ENCODE measurements around the gene SUSD4.

The SUSD4 gene

DNA sequence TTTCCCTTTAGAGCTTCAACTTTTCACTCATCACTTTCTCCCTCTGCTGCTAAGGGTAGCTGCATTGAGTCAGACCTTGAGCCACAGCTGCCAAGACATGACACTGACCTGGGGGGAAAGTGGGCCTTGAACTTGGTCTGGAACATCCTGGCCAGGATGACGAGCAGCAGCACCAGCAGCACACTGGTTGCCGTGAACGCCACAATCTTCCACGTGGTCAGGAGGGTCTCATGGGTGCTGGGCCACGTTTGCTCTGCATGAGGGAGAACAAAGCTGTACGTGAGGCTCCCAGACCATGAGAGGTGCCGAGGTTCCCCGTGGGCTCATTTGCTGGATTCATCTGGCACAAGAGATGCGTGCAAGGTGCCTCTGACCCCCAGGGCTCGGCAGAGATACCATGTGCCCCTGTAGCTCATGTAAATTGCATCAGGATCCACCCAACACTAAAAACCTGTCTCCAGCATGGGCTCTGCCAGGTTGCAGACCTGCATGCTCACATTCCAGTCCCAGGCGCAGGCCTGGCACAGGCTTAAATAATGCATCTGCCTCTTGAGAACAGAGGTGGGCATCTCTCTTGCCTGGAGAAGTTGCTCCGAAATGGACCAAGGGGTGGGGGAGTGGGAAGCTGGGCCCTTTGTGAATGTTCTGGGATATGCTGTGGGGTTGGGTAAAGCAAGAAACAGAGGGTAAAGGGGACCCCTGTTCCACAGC lies 136.3 kb downstream of the SUSD4 start:
- no peak for DNase-seq

DNA sequence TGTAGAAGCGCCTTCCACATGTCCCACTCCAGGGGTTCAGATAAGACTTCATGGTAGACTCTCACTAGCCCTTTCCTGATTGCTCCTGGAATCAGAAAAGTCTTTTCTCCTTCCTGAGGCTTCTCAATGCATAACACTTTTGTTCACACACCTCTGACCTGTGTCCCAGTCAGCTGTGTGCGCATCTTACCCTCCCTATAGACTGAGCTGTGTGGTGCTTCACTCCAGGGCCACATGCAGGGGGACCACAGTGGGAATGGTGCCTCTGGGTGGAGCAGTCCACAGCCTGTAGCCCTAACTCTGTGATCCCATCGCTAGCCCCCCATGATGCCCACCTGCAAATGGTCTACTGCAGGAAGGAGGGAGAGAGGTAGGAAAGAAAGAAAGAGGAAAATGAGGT lies 136.9 kb downstream of the SUSD4 start:
- DNase-seq: no peak

DNA sequence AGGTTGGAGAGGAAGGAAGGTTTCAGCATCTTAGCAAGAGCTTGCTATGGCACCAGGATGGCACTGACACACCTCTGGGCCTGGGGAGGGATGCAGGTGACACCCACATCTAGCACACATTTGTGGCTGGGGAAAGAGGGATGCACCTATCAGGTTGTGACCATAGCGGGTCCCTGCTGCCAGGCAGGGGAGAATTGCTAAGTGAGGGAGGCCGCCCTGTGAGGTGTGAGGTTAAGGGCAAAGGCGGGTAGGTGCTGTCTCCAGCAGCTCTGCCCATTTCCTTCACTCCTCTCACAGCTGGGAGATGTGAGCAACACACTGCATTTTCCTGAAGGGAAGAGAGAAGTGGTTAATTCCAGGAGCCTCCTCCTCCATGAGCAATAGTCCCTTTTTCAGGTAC lies 137.7 kb downstream of the SUSD4 start:
- no peak for DNase-seq

DNA sequence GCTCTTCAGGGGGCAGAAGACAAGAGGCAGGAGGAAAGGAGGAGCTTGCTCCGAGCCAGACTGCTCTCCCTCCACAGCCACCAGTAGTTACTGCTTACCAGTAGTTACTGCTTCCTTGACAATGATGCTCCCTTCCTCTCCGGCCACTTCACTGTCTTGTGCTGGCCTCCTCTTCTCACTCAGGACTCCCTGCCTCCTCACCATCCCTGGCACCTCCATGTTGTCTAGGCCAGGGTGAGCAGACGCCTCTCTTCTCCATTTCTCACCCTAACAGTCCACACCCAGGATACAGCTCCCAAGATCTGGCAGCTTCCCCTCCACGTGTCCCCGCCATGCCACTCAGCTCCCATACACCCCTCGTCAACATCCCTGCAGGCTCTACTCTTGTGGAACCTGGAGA lies 138.5 kb downstream of the SUSD4 start:
- no peak for DNase-seq

DNA sequence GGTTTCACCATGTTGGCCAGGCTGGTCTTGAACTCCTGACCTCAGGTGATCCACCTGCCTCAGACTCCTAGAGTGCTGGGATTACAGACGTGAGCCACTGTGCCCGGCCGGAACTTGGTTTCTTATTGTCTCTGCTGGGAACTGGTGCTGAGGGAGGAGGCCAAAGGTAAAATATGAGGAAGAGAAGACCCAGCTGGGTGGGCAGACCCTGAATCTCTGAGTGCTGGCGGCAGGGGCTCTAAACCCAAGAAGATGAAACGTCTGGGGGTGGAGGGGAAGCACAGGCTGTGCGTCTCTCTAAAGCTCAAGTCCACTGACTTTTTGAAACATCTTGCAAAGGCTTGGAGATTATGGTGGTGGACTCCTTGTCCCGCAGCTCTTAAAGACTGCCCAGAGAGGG lies 138.9 kb downstream of the SUSD4 start:
- no peak for DNase-seq

DNA sequence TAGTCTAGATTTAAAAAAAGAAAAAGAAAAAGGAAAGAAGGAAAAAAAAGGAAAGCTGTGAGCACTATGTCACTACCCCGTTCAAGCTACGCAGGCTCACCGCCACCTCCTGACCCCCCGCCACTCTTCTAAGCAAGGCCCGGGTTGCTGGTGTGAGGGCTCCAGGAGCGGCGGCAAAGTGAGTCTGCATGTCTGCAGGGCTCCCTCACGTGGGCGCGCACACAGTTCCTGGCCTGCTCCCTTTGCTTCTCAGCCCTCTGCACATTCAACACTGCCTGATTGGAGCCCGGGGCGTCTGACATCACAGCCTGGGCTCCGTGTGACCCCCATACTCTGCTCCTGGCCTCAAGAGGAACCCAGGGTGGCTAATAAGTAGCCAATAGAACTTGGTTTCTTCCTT lies 139.5 kb downstream of the SUSD4 start:
- no peak for DNase-seq

DNA sequence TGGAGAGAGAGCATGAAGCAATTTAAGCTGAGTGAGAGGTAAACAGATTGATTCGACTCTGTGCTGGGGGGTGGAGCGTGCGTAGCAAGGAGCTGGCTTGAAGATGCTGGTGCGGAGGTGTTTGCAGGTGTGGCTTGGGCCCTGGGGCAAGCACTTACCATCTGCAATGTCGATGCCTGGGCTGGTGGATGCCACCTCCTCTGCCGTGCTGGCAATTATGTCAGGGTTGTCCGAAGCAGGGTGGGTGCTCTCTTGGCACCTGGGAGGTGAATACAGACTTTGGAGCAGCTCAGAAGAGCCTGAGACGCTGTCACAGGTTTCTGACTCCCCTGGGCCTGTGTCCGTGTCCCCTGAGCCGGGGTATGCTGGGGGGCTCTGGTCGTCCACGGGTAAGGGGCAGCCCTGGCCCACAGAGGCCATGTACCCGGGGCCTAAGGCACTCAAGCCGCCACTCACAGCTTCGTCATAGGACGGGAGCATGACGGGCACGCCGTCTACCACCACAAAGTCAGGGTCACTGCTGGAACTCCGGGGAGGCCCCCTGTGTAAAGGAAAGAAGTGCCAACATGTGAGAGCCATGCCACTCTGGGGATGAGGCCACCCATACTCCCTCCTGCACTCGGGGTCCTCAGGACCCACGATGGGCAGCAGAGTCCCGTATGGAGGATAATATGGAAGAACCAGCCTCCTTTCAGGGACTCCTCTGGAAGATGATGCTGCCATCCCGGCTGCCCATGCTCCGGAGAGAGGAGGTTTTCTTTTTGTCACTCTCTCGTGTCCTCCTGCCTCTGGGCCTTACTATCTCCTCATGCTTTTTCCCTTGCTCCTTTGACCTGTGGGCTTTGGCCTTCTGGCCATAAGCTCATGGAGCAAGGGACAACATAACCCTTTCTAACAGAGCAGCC lies 140.6 kb downstream of the SUSD4 start:
- no peak for DNase-seq

DNA sequence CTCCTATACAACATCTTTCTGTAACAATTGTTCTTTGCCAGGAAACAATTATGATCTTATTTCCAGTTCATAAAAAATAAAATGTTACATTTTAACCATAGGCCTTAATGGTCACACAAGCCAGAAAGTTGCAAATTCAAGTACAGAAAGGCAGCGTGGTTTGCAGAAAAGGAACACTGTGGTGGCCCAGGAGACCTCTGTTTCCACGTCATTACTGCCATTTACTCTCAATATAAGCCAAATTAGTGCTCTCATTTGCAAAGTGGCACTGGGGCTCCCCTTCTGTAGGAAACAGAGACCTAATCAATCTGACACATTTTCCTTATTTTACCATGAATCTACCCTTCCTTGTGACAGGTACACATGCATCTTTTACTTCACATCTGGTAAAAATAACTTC lies 141.6 kb downstream of the SUSD4 start:
- DNase-seq: no peak

DNA sequence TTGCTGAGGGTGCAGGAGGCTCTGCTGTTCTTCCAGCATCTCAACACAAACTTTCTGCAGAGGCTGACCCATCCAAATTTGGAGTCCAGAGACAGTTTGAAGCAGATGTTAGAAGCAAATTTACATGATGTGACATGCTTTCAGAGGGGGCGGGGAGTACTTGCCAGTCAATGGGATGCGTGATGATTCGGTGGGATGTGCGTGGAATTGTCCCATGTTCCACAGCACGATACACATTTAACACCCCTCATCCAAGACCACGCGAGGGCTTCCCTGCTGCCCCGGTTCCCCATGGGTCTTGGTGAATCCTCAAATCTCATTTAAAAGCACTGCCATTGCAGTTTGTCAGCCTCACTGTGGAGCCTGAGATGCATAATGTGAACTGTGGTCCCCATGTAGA lies 142.3 kb downstream of the SUSD4 start:
- DNase-seq: no peak

DNA sequence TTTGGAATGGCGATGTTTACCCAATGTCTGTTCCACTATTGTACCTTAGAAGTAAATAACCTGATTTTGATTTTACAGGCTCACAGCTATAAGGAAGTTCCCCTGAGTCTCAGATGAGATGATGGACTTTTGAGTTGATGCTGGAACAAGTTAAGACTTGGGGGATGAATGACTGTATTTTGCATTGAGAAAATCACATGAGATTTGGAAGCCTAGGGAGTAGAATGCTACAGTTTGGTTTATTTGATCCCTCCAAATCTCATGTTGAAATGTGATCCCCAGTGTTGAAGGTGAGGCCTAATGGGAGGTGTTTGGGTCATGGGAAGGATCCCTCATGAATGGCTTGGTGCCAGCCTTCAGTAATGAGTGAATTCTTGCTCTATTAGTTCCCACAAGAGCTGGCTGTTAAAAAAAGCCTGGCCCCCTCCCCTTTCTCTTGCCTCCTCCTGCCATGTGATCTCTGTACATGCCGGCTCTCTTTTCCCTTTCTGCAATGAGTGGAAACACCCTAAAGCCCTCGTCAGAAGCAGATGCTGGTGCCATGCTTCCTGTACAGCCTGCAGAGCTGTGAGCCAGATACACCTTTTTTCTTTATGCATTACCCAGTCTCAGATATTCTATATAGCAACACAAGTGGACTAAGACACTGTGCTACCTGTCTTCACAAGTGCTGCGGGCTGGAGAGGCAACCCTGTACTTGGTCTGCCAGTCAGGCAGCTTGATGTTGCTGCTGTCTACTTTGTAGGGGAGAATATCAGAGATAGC lies 143.9 kb downstream of the SUSD4 start:
- no peak for DNase-seq

DNA sequence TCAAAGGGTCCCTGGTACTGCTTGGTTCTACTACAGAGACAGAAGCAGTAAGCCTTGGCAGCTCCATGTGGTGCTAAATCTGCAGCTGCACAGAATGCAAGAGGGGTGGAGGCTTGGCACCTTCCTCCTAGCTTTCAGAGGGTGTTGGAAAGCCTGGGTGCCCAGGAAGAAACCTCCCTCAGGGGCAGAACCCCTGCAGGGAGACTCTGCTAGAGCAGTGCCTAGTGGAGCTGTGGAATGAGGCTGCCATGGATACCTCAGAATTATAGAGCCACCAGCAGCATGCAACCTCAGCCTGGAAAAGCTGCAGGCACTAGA lies 144.7 kb downstream of the SUSD4 start:
- DNase-seq: no peak

DNA sequence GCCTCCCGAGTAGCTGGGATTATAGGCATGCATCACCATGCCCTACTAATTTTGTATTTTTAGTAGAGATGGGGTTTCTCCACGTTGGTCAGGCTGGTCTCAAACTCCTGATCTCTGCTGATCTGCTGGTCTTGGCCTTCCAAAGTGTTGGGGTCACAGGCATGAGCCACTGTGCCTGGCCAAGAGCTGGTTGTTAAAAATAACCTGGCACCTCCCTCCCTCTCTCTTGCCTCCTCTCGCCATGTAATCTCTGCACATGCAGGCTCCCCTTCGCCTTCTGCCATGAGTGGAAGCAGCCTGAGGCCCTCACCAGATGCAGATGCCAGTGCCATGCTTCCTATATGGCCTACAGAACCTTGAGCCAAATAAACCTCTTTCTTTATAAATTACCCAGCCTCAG lies 146.2 kb downstream of the SUSD4 start:
- DNase-seq: no peak

DNA sequence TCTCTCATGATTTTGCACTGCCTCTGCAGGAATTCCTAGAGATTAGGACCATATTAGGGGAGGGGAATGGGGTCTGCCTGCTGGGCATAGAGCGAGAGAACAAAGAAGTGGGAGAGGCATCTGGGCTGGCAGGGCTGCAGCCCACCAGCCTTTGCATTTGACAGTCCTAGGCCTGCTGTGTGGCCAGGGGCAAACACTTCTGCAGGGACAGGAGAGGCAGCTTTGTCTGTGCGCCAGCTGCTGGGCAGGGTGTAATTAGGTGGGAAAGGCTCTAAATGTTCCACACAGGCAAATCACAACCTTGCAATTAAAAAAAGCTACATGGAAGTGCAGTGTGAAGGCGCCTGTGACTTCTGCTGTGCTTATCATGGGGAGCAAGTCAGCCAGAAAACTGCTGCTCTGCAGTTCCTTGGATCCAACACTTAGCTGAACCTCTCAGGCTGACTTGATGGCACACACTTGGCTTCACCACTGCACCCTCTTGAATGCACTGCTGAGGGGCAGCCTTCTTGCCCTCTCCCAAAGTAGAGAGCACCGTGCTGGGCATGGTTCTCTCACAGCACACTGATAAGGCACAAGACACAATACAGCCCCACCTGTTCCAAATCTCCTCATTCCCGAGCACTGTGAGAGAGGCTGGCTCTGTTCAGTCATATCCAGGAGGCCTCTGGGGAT lies 147.3 kb downstream of the SUSD4 start:
- no peak for DNase-seq

DNA sequence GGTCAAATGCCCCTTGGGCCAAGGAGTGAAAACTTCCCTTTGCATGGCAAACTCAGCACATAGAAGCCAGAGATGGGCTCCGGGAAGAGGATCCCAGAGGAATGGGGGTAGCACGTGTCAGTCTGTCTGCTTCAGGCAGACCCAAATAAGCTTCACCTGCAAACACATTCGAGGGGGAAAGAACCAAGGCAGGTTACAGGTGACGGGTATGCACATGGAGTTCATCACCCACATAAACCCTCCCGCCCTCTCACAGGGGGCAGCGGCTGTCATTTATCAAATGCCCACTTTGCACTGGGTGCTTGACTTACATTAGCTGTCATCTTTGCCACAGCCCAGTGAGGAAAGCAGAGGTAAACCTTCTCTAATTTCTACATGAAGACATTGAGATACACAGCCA lies 147.9 kb downstream of the SUSD4 start:
- no peak for DNase-seq

DNA sequence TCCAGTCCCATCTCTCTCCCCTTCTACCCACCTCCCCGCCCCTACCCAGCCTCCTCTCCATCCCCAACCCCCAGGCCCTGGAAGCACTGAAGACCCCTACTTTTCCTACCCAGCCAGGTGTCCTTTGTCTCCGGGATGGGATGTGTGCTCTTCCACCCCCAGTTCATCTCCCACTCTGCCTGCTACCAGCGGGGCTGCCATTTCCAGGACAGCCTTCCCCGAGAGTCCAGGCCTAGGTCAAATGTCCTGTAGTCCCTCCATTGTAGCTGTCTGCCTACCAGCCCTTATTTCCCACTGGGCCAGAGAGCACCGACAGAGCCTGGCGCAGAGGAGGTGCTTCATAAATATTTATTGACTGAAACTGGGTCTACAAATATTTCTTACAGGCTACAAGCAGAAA lies 148.9 kb downstream of the SUSD4 start:
- DNase-seq: no peak

DNA sequence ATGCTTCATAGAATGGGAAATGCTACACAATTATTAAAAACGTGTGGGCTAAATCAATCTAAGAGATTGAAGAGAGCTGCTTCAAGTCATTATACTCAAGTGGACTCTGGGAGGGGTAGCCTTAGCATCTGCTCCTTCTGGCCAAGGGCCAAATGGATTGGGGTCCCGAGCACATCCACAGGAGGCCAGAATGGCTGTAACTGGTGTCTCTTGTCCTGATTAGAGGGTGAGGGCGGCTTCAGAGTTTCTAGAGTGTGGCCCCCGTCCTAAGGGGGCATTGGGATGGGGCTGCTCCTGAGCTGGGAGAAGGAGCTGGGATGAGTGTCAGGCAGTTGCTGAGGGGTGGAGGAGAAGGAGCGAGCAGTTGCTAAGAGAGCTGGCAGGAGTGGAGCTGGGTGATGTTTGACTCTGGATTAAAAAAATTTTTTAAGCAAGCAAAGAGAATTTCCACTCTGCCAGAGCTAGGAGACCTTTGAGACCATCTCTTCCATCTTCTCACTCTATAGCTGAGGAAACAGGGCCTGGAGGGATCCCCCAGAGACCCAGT lies 149.6 kb downstream of the SUSD4 start:
- no peak for DNase-seq

DNA sequence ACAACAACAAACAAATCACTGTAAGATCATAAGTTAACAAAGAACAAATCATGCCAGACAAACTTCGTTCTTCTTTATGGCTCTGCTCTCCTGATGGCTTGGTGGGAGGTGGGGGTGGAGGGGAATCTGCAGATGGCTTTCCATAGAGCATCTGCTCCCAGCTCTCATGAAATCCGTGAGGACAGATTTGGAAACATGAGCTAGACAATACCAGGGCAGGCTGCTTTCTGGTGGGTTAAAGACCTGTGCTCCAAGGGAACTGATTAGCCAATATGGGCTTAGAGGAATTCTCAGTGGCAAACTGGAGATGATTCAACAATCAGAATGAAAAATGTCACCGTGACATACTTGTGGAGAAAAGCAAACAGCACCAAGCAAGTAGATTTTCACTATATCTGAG lies 151.5 kb downstream of the SUSD4 start:
- DNase-seq: no peak

DNA sequence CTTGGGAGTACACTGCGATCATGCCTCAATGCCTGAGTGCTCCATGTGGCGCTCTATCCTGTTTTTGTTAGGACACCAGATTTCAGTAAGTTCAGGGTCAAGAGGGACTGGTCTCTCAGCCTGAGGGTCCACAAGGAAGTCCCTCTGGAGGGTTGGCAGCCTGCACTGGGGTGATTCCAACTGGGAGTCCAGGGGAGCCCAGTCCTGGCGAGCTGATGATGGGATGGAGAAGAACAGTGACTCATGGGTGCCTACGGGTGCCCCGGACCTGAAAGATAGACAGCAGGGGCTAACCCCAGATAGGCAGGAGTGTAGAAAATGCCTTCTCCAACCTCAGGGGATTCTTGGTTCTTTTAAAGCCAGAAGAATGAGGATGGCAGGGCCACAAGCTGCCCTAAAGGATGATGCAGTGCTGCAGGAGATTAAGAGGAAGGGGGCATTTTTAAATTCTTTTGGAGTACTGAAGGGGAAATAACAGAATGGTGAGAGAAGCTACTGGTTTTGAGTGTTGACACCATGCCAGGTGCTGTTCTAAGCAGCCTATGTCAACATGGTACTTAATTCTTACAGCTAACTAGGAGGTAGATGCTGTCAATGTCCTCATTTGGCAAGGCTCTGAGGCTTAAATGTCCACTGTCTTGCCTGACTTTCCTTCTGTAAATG lies 152.5 kb downstream of the SUSD4 start:
- DNase-seq: no peak

DNA sequence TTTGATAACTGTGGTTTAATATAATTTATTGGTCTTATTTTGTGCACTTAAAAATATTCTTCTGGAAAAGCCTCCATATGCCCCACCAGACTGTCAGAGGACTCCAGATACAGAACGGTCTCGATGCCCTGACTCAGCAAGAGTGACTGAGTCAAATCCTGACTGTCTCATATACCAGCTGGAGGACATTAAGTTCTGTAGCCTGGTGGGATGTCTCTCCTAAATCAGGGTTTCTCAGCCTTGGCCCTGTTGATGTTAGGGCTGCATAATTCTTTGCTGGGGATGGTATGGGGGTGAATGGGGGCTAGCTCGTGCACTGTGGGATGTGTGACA lies 153.2 kb downstream of the SUSD4 start:
- DNase-seq: no peak

DNA sequence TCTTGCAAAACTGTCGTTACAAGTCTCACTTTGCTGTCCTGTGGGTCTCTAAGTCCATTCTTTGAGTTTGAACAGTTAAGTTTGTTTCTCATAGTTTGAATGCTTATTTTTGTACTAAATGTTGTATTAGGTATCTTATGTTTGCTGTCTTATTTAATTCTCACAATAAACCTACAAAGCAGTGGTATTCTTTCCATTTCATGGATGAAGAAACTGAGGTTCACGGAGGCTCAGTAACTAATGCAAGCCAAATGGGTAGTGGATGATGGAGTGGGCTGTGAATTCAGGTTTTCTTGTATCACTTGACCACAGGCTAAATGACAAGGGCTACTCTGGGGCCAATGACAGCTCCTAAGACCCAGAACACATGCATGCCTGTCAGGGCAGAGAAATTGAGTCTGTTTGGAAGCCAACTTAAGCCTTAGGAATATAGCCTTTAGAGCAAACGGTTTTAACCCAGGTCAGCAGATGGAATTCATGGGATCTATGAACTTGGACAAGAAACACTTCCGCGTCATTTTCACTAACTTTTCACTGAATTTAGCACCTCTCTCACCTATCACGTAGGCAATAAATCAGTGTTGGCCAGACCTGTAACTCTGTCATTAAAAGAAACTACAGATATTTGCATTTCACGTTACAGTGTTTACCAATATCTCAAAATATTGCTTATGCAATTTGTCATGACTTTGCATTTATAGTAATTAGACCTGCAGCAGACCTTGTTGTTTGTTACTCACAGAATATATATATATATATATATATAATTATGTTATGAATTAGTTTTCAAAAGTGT lies 153.8 kb downstream of the SUSD4 start:
- no peak for DNase-seq

DNA sequence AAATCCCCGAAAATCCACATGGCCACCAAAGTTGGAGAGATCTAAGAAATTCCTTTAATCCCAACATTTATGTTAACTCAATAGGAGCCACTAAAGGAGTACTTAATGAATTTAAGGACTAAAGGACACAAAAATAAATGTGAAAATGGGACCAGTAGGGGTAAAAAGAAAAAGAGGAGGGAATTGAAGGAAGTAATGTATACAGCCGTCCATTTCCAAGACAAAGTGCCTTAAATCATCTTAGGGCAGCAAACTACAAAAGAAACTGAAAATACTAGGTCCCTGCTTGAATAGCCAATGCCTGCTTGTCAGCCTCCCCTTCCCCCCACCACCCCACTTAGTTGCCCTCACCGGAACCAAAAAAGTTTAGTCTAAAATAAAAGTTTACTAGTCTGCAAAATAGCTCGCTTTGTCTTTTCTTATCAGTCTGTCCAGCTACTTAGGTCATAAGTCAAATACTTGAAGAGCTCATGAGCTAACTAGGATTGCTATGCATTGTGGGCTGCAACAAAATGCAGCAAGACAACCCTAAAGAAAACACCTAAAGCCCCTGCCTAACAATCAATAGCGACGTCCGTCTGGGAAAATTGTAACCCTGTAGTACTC lies 154.6 kb downstream of the SUSD4 start:
- no peak for DNase-seq

Data from DMS53 (cell line).